Right forelimb (tissue), 1 donor: Measurements from ENCODE around the gene WDR75.
"Not testable (repeated sequence)": the region's sequence is repeated elsewhere in the genome, so short reads cannot be mapped to it uniquely, and the experiment has no call there.

Experiments used
- DNase-seq: peaks from one replicate; pipeline ENCODE4 v3.0.0-alpha.2; 2018

Gene WDR75

GRCh38 chr2:189440947-189441708 lies at the start of gene WDR75:
Gene WDR75 (plus strand): TSS chr2:189441474. CDS start chr2:189441493, 19 bp downstream.
- peak; percentile 96 for DNase-seq

DNA sequence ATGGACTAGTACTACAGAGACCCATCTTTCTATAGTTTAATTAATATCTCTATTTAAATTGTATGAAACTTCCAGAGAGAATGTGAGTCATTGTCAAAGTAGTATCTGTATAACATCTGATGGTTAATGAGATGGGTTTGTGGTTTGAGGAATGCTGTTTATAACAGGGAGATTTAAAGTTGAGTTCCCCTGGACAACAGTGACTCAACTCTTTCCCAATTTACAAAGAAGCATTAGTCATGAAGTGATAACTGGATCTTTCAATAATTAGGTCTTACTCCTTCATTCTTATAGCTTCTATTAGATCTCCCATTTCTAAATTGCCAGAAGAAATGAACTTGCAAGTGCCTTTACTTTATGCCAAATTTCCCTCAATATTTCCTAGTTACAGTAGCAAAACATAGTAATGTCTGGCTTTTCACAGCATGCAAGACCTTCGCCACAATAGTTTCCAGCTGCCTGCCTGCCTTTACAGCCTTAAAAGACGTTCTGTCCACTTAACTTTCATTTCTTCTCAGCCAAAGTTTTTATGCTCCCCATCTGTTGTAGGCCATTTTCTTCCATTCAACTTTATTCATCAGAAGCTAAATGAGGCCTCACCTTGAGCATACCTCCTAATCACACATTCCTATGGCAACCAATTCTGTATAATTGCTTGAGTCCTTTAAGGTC lies 47.7 kb upstream of the WDR75 start:
- DNase-seq: no peak

DNA sequence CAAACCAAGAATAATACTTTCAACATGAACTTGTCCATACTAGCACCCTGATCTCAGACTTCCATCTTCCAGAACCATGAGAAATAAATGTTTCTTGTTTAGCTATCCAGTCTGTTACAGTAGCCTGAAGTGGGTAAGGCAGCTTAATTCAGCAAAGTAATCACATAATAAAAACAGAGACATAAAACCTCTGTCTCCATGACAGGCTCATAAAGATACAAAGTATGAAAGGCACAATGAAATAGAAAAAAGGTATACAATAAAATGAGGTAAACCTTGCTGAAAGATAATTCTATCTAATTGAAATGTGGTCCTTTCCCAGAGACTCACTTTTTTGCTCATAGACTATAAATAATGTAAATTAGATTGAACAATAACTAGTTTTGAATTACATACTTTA lies 46.7 kb upstream of the WDR75 start:
- no peak for DNase-seq

- DNase-seq: no peak
Observed at GRCh38 chr2:189402932-189403331, 38.3 kb upstream of the WDR75 start.

DNA sequence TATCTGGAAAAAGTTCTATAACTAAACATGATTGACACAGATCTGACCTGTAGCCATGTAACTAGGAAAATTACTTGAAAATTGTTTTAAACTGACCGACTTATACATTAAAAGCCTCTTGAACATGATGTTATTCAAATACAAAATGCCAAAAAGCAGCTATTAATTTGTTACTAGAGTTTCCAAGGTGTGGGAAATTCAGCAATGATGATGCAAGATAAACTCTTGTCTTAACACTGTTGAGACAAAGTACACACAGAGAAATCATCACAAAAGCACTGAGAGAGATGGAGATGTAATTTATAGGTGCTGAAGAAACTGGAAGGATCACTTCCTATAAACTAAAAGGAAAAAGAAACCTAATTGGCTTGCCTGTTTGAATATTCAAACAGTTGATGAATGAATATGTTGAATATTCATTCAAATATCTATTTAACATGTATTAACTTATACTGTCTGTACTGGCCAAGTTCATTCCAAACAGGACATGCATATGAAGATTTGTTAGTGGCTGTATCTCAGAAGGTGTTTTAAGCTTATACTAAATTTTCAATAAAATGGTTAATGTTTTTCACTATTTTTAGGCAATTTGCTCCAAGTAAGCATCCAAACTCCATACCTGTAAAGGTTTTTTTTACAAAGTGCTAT lies 34.6 kb upstream of the WDR75 start:
- DNase-seq: no peak

- no peak for DNase-seq
Observed at GRCh38 chr2:189407281-189408209, 33.7 kb upstream of the WDR75 start.

- DNase-seq: no peak
Observed at GRCh38 chr2:189408294-189408693, 33.0 kb upstream of the WDR75 start.

DNA sequence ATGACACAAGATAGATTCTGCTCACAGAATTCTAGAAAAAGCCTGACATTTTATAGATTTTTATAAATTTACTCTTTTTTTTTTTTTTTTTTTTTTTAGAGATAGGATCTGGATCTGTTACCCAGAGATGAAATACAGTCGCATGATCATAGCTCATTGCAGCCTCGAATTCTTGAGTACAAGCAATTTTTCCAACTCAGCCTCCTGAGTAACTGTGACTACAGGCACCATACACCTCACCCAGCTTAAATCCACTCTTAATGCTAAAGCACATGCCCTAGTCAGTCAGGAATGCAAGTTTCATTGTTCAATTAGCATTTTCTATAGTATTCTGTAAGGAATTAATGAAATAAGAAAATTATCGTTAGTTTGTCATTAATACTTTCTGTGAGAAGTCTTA lies 32.1 kb upstream of the WDR75 start:
- no peak for DNase-seq

GRCh38 chr2:189409647-189410046 lies 31.6 kb upstream of the WDR75 start:
- DNase-seq: no peak

- peak; percentile 50 for DNase-seq
Observed at GRCh38 chr2:189411860-189412259, 29.4 kb upstream of the WDR75 start.

GRCh38 chr2:189412330-189412953 lies 28.8 kb upstream of the WDR75 start:
- DNase-seq: peak; percentile 74

- no peak for DNase-seq
Observed at GRCh38 chr2:189413249-189413648, 28.0 kb upstream of the WDR75 start.

DNA sequence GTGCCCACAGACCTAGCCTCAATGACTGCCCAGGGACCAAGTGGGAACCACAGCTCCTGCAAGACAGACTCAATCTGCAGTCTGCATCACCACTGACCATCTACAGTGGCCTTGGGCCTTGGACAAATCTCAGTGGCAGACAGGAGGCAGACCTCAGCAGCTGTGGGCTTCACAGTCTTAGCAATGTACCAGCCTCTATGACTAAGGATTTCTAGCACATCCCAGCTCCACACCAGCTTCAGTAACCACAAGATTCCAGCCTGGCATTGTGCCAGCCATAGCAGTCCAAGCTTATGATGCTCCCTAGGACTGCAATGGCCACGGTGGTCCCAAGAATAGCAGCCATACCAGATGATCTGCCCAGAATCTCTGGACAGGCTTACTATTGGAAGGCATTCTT lies 19.6 kb upstream of the WDR75 start:
- no peak for DNase-seq

DNA sequence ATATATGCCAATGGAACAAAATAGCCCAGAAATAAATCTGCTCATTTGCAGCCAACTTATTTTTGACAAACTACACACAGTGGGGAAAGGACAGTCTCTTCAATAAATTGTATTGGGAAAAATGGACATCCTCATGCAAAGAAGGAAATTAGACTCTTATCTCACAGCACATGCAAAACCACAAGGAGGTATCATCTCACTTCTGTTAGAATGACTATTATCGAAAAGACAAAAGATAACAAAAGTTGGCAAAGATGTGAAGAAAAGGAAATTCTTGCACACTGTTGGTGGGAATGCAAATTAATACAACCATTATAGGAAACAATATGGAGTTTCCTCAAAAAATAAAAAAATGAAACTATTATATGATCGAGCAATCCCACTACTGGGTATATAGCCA lies 16.3 kb upstream of the WDR75 start:
- DNase-seq: no peak

DNA sequence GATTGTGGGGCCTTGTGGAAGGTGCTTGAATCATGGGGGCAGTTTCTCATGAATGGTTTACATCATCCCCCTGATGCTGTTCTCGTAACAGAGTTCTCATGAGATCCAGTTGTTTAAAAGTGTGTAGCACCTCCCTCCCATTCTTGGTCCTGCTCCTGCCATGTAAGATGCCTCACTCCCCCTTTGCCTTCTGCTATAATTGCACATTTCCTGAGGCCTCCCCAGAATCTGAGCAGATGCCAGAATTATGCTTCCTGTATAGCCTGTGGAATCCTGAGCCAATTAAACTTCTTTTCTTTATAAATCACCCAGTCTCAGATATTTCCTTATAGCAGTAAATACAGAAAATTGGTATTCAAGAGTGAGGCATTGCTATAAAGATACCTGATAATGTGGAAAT lies 15.6 kb upstream of the WDR75 start:
- no peak for DNase-seq

DNA sequence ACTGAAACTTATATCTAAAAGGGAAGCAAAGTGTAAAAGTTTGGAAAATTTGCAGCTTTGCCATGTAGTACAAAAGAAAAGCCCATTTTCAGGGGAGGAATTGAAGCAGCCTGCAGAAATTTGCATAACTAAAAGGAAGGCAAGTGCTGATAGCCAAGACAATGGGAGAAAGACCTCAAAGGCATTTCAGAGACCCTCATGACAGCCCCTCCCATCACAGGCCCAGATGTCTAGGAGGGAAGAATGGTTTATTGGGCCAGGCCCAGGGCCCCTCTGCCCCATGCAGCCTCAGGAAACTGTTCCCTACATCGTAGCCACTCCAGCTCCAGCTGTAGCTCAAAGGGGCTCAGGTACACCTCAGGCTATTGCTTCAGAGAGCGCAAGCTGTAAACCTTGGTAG lies 14.4 kb upstream of the WDR75 start:
- no peak for DNase-seq

DNA sequence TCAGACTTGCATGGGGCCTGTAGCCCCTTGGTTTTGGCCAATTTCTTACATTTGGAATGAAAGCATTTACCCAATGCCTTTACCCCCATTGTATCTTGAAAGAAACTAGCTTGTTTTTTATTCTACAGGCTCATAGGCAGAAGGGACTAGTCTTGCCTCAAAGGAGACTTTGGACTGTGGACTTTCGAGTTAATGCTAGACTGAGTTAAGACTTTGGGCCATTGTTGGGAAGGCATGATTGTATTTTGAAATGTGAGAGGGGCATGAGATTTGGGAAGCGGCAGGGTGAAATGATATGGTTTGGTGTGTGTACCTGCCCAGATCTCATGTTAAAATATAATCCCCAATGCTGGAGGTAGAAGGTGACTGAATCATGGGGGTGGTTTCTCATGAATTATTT lies 13.4 kb upstream of the WDR75 start:
- DNase-seq: no peak

DNA sequence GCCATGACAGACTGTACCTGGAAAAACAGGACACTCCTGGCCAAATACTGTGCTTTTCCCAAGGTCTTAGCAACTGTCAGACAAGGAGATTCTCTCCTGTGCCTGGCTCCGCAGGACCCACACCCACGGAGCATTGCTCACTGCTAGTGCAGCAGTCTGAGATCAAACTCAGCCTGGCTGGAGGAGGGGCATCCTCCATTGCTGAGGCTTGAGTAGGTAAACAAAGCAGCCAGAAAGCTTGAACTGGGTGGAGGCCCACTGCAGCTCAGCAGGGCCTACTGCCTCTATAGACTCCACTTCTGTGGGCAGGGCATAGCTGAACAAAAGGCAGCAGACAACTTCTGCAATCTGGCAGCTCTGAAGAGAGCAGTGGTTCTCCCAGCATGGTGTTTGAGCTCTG lies 10.8 kb upstream of the WDR75 start:
- not testable (repeated sequence) for DNase-seq

GRCh38 chr2:189435803-189436202 lies 5.5 kb upstream of the WDR75 start:
- DNase-seq: not testable (repeated sequence)

GRCh38 chr2:189437926-189438325 lies 3.3 kb upstream of the WDR75 start:
- DNase-seq: no peak

DNA sequence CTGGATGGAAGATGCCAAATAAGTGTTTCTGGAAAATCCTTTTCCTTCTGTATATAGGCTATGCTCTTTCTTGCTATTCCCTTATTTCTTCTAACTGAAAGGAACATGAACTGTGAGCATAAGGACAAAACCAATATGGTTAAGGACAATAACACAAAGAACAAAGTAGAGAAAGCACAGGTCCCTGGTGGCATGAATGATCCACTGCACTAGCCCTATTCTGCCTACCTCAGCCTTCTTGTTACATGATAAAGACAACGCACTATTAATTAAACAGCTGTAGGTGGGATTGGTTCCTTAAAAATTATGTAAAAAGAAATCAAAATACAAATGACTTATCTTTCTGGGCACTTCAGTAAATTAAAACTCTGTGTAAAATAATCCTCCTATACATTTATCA lies 1.9 kb upstream of the WDR75 start:
- no peak for DNase-seq

GRCh38 chr2:189440644-189440946 lies 679 bp upstream of the WDR75 start:
- no peak for DNase-seq

DNA sequence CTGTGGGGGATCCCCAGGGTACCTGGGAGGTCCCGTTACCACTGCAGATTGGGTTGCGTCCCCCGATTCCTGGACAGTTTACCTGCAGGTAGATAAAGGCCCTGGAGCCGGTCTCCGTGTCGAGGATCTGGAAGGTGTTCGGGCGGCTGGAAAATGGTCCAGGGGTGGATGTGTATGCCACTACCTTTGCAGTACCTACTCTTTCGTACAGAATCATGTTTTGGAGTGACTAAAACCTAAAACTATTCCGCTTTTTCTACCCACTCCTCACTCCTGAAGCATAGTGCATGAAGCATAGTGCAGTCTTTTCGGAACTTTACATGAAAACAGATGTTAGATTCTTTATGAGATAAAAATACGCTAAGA lies 418 bp downstream of the WDR75 start:
- DNase-seq: no peak
